PC-9 (cell line): ENCODE data around the gene SLC9A3. TPM values are rescaled to one million over a fixed set of nuclear protein-coding genes. Genes with fewer than 3 reads are reported as not detected.

ENCODE experiments used
- BruUV-seq: library from RNA; stranded (reverse); fragments of 400-500 nt; replicated peaks from 2 replicates; lab custom pipeline; 2021; lab: Mats Ljungman, UMichigan
- CTCF ChIA-PET: fragments of 300-600 bp; sonication (Branson Sonifier 250); formaldehyde crosslinking; loops from one replicate; lab custom pipeline; 2022; ENCODE audit warnings: antibody characterized with exemption; lab: Charles Lee
- POLR2A ChIA-PET: fragments of 300-600 bp; sonication (Branson Sonifier 250); formaldehyde crosslinking; loops from one replicate; lab custom pipeline; 2022; ENCODE audit warnings: antibody characterized with exemption; ENCODE audit not compliant: unreplicated experiment; lab: Charles Lee
- DNase-seq, 2 experiments: peaks; one replicate each; pipeline versions ENCODE4 v3.0.0 to v3.0.0-alpha.2; 2015 to 2022; ENCODE audit warnings: mixed read lengths in 1 of 2
- H2AFZ ChIP-seq: fragments of 200-600 bp; sonication (generic); 2 replicates; pipeline ENCODE4 v1.8.1; 2017; ENCODE audit warnings: antibody characterized with exemption
- H3F3A ChIP-seq: fragments of 200-600 bp; sonication (generic); 2 replicates; pipeline ENCODE4 v1.8.1; 2017; ENCODE audit warnings: antibody characterized with exemption, mild to moderate bottlenecking, low read depth; ENCODE audit not compliant: insufficient read depth
- H3K27ac ChIP-seq: fragments of 200-600 bp; sonication (generic); 2 replicates; pipeline ENCODE4 v1.6.1; 2016; ENCODE audit warnings: mixed run types
- H3K27me3 ChIP-seq: fragments of 200-600 bp; sonication (generic); 2 replicates; pipeline ENCODE4 v1.6.1; 2016; ENCODE audit warnings: low read depth, mixed run types; ENCODE audit not compliant: insufficient read depth
- H3K36me3 ChIP-seq: fragments of 200-600 bp; sonication (generic); 2 replicates; pipeline ENCODE4 v1.6.1; 2016; ENCODE audit warnings: low read depth, mixed run types
- H3K4me1 ChIP-seq: fragments of 200-600 bp; sonication (generic); replicated peaks from 2 replicates; pipeline ENCODE4 v1.6.1; 2016; ENCODE audit warnings: mixed run types; ENCODE audit not compliant: insufficient read depth
- H3K4me2 ChIP-seq: fragments of 200-600 bp; sonication (generic); 2 replicates; pipeline ENCODE4 v1.6.1; 2017; ENCODE audit warnings: mixed run types
- H3K4me3 ChIP-seq: fragments of 200-600 bp; sonication (generic); 2 replicates; pipeline ENCODE4 v1.6.1; 2016; ENCODE audit warnings: mixed run types
- H3K79me2 ChIP-seq: fragments of 200-600 bp; sonication (generic); 2 replicates; pipeline ENCODE4 v1.6.1; 2017; ENCODE audit warnings: low read depth, mixed run types
- H3K9me2 ChIP-seq: fragments of 200-600 bp; sonication (generic); 2 replicates; pipeline ENCODE4 v1.8.1; 2017; ENCODE audit warnings: mild to moderate bottlenecking; ENCODE audit not compliant: insufficient read depth
- H3K9me3 ChIP-seq: fragments of 200-600 bp; sonication (generic); 2 replicates; pipeline ENCODE4 v1.8.1; 2016; ENCODE audit warnings: low read depth; ENCODE audit not compliant: insufficient read depth
- H4K20me1 ChIP-seq: fragments of 200-600 bp; sonication (generic); 2 replicates; pipeline ENCODE4 v1.8.1; 2017; ENCODE audit not compliant: insufficient read depth
- EZH2 ChIP-seq: fragments of 200-600 bp; sonication (generic); IDR thresholded peaks from 2 replicates; pipeline ENCODE4 v1.8.0; 2017; ENCODE audit warnings: antibody characterized with exemption, low read depth
- intact Hi-C: fragments of 100-400 bp; cut with micrococcal nuclease; formaldehyde crosslinking; loops from one replicate; pipeline ENCODE4 v1.10.0; 2022; ENCODE audit not compliant: unreplicated experiment
- total RNA-seq: library from RNA; stranded (reverse); gene quantifications from 2 replicates; pipeline ENCODE4 v1.2.3, GENCODE V29; 2021
- TF ChIP-seq, protein P1 (sequence below): fragments of 200-600 bp; sonication (generic); conservative IDR thresholded peaks from 2 replicates; pipeline ENCODE4 v1.6.1; 2017; ENCODE audit warnings: mixed run types, antibody characterized with exemption, mild to moderate bottlenecking, moderate library complexity

SLC9A3 gene
- total RNA-seq, 1 experiment from 2014 or later: 5.6 TPM

DNA sequence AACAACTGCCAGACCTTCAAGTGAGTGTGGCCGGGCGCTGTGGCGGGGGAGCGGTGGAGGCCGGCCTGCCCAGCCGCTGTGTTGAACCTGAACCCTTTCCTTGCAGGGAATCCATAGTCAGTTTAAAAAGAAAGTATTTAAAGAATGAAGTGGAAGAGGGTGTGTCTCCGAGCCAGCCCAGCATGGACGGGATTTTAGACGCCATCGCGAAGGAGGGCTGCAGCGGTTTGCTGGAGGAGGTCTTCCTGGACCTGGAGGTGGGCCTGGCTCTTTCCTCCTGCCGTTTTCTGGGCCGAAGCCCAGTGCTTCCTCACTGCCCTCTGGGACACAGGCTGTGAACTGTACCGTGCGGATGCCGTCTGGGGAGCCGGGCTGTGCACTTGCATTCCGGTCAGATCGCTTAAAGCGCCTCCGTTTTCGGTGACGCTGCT lies 62.2 kb downstream of the SLC9A3 start:
- Histone ChIP-seq H3K4me1 (peaks cover 23% of the 10 kb centered on the region), H3F3A (peaks cover 32% of the 10 kb centered on the region), H3K27ac (no peak overlapping the region), H4K20me1 (peaks cover 9% of the 10 kb centered on the region), H3K4me2 (no peak overlapping the region), H3K36me3 (peaks cover 41% of the 10 kb centered on the region), H3K79me2 (peaks cover 31% of the 10 kb centered on the region), H3K9me3 (no peaks in the 10 kb centered on the region), H3K4me3 (no peak overlapping the region), H3K27me3 (no peaks in the 10 kb centered on the region), H2AFZ (no peak overlapping the region), H3K9me2 (no peaks in the 10 kb centered on the region)
- DNase-seq: no peak
- intact Hi-C loops: no loop called here
- CTCF ChIA-PET: no interaction called here
- POLR2A ChIA-PET: interaction anchor here (0.7 kb wide), 1 partner anchor 22 kb away, joined by 3 read pairs; no protein-coding TSS in a partner anchor
- BruUV-seq: no TSS peak
- no peak for TF ChIP-seq EZH2
- TF ChIP-seq, protein P1, sequence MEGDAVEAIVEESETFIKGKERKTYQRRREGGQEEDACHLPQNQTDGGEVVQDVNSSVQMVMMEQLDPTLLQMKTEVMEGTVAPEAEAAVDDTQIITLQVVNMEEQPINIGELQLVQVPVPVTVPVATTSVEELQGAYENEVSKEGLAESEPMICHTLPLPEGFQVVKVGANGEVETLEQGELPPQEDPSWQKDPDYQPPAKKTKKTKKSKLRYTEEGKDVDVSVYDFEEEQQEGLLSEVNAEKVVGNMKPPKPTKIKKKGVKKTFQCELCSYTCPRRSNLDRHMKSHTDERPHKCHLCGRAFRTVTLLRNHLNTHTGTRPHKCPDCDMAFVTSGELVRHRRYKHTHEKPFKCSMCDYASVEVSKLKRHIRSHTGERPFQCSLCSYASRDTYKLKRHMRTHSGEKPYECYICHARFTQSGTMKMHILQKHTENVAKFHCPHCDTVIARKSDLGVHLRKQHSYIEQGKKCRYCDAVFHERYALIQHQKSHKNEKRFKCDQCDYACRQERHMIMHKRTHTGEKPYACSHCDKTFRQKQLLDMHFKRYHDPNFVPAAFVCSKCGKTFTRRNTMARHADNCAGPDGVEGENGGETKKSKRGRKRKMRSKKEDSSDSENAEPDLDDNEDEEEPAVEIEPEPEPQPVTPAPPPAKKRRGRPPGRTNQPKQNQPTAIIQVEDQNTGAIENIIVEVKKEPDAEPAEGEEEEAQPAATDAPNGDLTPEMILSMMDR: no peak

DNA sequence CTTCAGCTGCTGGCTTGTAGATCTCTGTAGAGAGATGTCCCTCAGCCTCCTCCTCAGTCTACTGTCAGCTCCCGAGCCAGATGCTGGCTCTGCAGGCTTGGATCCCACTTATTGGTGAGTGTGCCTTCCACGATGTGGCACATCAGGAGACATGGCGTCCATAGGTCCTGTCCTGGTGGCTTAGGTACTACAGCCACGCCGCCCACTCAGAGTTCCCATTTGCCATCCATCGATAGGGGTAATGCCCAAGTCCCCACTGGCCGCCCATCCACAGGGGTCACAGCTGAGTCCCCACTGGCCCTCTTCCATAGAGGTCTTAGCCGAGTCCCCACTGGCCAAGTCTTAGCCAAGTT lies 64.0 kb downstream of the SLC9A3 start:
- Histone ChIP-seq H3K4me1 (peaks cover 23% of the 10 kb centered on the region), H3K9me2 (no peaks in the 10 kb centered on the region), H3F3A (peaks cover 32% of the 10 kb centered on the region), H4K20me1 (peaks cover 14% of the 10 kb centered on the region), H3K4me2 (no peak overlapping the region), H3K79me2 (peaks cover 45% of the 10 kb centered on the region), H3K27ac (0 out of 2 replicates have a peak overlapping the region, but pooled peaks have one; percentile 79), H2AFZ (no peak overlapping the region), H3K27me3 (no peaks in the 10 kb centered on the region), H3K4me3 (no peak overlapping the region), H3K9me3 (no peaks in the 10 kb centered on the region), H3K36me3 (peaks cover 46% of the 10 kb centered on the region)
- POLR2A ChIA-PET: no interaction called here
- intact Hi-C loops: no loop called here
- CTCF ChIA-PET: interaction anchor here (0.6 kb wide), 2 partner anchors 9 to 678 kb away, joined by 3 read pairs; no protein-coding TSS in a partner anchor
- no TSS peak for BruUV-seq
- TF ChIP-seq, protein P1: no peak
- TF ChIP-seq EZH2: no peak
- no peak for DNase-seq

DNA sequence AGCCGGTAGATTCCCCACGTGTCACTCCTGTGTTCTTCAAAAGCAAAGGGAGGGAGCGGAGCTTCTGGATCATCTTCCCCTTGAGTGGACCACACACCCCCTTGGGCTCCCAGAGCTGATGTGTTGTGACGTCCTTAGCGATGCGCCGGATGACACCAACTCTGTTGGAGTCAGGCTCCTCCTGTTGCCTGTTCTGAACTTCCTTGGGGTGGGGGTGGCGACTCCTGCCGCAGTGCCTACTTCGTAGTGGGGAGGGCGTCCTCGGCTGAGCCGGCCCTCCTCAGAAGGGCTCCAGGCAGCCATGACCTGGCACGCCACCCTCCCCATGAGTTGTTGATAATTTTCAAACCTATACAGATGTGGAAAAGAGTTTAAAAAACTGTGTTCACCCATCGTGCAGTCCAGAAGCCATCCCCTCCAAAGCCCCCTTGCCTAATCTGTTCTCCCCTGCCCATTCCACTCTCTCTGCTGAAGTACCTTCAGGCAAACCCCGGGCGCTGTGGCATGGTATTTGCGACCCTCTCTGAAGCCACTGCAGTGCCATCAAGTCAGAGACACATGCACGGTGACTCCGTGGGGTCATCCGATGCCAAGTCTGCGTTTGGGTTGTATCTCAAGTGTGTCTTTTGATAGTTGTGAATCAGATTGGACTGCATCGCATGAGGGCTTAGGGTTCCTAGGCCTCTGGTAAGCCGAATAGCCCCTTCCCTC lies 64.5 kb downstream of the SLC9A3 start:
- H4K20me1 ChIP-seq: peaks cover 20% of the 10 kb centered on the region
- H3K9me2 ChIP-seq: no peaks in the 10 kb centered on the region
- ChIA-PET POLR2A (no interaction called here), CTCF (interaction anchor here (0.6 kb wide), 1 partner anchor 9 kb away, joined by 3 read pairs; no protein-coding TSS in a partner anchor)
- H3K4me2 ChIP-seq: peak overlapping the region; percentile 56
- peaks cover 23% of the 10 kb centered on the region for H3K4me1 ChIP-seq
- BruUV-seq: no TSS peak
- intact Hi-C loops: loop anchor here (5.0 kb wide), 1 partner anchor 453 kb away; no protein-coding TSS in a partner anchor
- H3F3A ChIP-seq: peaks cover 32% of the 10 kb centered on the region
- peak overlapping the region; percentile 79 for H3K27ac ChIP-seq
- peaks cover 50% of the 10 kb centered on the region for H3K79me2 ChIP-seq
- DNase-seq: no peak
- H3K36me3 ChIP-seq: peaks cover 45% of the 10 kb centered on the region
- TF ChIP-seq, protein P1: no peak
- no peak for TF ChIP-seq EZH2
- no peak overlapping the region for H3K4me3 ChIP-seq
- no peaks in the 10 kb centered on the region for H3K27me3 ChIP-seq
- H3K9me3 ChIP-seq: no peaks in the 10 kb centered on the region
- H2AFZ ChIP-seq: no peak overlapping the region
